ENCODE data around the gene STEAP1.

- TF ChIP-seq CTCF (IDR thresholded peaks at IDR 0.05; ENCODE audit: low read depth, low read length, poor library complexity, severe bottlenecking) (no peak), EZH2phosphoT487 (IDR thresholded peaks at IDR 0.05; ENCODE audit: borderline replicate concordance, low read length) (no peak)
Measured at GRCh38 chr7:90178166-90178565, 23.9 kb downstream of the STEAP1 start.
